ENCODE measurements around the gene AP2B1.

DNA sequence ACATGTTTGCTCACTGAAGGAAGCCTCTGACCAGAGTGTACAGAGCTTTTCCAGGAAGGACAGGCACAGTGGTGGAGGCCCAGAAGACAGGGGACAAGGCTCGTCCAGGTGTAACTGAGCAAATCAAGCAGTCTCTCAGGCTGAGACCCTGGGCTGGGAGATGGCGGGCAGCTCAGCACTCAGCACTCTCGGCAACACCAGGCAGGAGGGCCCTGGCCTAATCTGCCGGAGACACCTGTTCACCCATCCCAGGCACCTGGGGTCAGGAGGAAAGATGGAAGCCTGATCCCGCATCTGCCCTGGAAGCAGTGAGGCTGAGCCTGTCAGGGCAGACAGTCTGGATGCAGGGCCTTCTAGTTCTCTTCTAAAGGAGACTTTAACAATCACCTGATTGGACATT is 149.1 kb downstream of the AP2B1 start:
- TF ChIP-seq, protein P1, sequence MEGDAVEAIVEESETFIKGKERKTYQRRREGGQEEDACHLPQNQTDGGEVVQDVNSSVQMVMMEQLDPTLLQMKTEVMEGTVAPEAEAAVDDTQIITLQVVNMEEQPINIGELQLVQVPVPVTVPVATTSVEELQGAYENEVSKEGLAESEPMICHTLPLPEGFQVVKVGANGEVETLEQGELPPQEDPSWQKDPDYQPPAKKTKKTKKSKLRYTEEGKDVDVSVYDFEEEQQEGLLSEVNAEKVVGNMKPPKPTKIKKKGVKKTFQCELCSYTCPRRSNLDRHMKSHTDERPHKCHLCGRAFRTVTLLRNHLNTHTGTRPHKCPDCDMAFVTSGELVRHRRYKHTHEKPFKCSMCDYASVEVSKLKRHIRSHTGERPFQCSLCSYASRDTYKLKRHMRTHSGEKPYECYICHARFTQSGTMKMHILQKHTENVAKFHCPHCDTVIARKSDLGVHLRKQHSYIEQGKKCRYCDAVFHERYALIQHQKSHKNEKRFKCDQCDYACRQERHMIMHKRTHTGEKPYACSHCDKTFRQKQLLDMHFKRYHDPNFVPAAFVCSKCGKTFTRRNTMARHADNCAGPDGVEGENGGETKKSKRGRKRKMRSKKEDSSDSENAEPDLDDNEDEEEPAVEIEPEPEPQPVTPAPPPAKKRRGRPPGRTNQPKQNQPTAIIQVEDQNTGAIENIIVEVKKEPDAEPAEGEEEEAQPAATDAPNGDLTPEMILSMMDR (optimal IDR thresholded peaks at IDR 0.05 in 1 of 3, IDR thresholded peaks at IDR 0.05 in 1 of 3, conservative IDR thresholded peaks at IDR 0.05 in 1 of 3; ENCODE audit: extremely low read depth in 1 of 3, insufficient read depth in 2 of 3, low read length in 3 of 3) = no peak
- no peak for TF ChIP-seq EZH2 (IDR thresholded peaks at IDR 0.05; ENCODE audit: low read length)
